A204.1 (cell line): ENCODE data around the gene CARMIL1.
"Not testable (repeated sequence)": the region's sequence is repeated elsewhere in the genome, so short reads cannot be mapped to it uniquely, and the experiment has no call there.

ENCODE experiments used
- FAIRE-seq: peaks from 2 replicates; lab custom pipeline; 2012; peaks lifted over from hg19 to GRCh38; lab: Jason Lieb, UNC

Gene CARMIL1

GRCh38 chr6:25411316-25411950 lies 132.3 kb downstream of the CARMIL1 start:
- no peak for FAIRE-seq

GRCh38 chr6:25413207-25413905 lies 134.2 kb downstream of the CARMIL1 start:
- FAIRE-seq: no peak

GRCh38 chr6:25414168-25414567 lies 135.0 kb downstream of the CARMIL1 start:
- FAIRE-seq: no peak

- FAIRE-seq: no peak
Observed at GRCh38 chr6:25414755-25415154, 135.6 kb downstream of the CARMIL1 start.

- no peak for FAIRE-seq
Observed at GRCh38 chr6:25415274-25415673, 136.1 kb downstream of the CARMIL1 start.

- no peak for FAIRE-seq
Observed at GRCh38 chr6:25415701-25416100, 136.5 kb downstream of the CARMIL1 start.

GRCh38 chr6:25417046-25417605 lies 138.0 kb downstream of the CARMIL1 start:
- FAIRE-seq: no peak

GRCh38 chr6:25418454-25419052 lies 139.4 kb downstream of the CARMIL1 start:
- FAIRE-seq: no peak

- FAIRE-seq: no peak
Observed at GRCh38 chr6:25419879-25420278, 140.7 kb downstream of the CARMIL1 start.

GRCh38 chr6:25423358-25423757 lies 144.2 kb downstream of the CARMIL1 start:
- FAIRE-seq: no peak

- FAIRE-seq: no peak
Observed at GRCh38 chr6:25424303-25424702, 145.1 kb downstream of the CARMIL1 start.

GRCh38 chr6:25427549-25427948 lies 148.4 kb downstream of the CARMIL1 start:
- no peak for FAIRE-seq

GRCh38 chr6:25428758-25429317 lies 149.7 kb downstream of the CARMIL1 start:
- FAIRE-seq: no peak

- FAIRE-seq: no peak
Observed at GRCh38 chr6:25431306-25431974, 152.3 kb downstream of the CARMIL1 start.

- no peak for FAIRE-seq
Observed at GRCh38 chr6:25431975-25432307, 152.8 kb downstream of the CARMIL1 start.

- no peak for FAIRE-seq
Observed at GRCh38 chr6:25434921-25435320, 155.7 kb downstream of the CARMIL1 start.

GRCh38 chr6:25435416-25435985 lies 156.3 kb downstream of the CARMIL1 start:
- FAIRE-seq: no peak

GRCh38 chr6:25436760-25437159 lies 157.6 kb downstream of the CARMIL1 start:
- FAIRE-seq: no peak

GRCh38 chr6:25439368-25439767 lies 160.2 kb downstream of the CARMIL1 start:
- no peak for FAIRE-seq

- FAIRE-seq: no peak
Observed at GRCh38 chr6:25441663-25442270, 162.6 kb downstream of the CARMIL1 start.

GRCh38 chr6:25442898-25443297 lies 163.7 kb downstream of the CARMIL1 start:
- no peak for FAIRE-seq

GRCh38 chr6:25444521-25444920 lies 165.3 kb downstream of the CARMIL1 start:
- not testable (repeated sequence) for FAIRE-seq
